Right hindlimb (tissue), 1 donor: ENCODE results near the gene EVL.
A peak's percentile ranks its signal among the peaks of the same experiment; 100 is the strongest.

ENCODE experiments used
- DNase-seq: peaks from one replicate; pipeline ENCODE4 v3.0.0-alpha.2; 2018

The EVL gene

GRCh38 chr14:100132903-100133510, 67.8 kb downstream of the EVL start:
- peak; percentile 61 for DNase-seq

DNA sequence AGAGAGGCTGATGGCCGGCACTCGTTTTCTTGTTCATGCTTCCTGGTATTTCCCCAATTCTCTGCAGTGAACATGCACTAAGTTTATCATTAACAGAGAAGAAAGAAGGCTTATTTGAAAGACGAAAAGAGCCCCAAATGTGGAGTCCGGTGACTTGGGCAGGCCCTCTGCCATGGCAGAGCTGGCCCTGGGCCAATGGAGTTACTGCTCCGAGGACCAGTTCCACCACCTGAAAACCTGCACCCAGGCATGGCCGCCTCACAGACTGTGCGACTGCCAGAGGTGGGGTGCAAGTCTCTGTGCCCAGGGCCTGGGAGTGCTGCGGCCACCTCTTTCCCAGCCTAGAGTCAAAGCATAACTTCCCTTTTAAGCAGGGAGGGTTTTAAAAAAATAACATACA, 69.4 kb downstream of the EVL start:
- no peak for DNase-seq

GRCh38 chr14:100135073-100135472, 69.9 kb downstream of the EVL start:
- no peak for DNase-seq

- DNase-seq, result no peak
These were observed 70.6 kb downstream of the EVL start for GRCh38 chr14:100135784-100136183.

DNA sequence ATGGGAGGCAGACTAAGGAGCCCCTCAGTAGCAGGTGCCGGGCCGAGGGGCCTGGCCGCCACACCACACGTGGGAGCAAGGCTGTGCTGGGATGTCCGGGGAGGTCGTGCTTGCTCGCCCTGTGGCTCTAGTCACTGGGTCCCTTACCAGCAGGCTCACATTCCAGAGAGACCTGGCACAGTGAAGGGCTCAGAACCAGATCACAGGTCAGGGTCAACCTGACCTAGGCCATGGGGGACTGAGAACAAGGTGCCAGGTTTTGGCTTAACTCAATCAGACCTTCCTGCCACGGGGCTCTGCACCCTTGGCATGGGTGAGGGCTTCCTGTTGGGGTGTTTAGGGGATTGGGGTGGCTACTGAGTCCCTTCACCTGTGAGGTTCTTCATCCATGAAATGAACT, 72.0 kb downstream of the EVL start:
- DNase-seq, result no peak

- DNase-seq, result no peak
These were observed 73.0 kb downstream of the EVL start for GRCh38 chr14:100138082-100138787.

DNA sequence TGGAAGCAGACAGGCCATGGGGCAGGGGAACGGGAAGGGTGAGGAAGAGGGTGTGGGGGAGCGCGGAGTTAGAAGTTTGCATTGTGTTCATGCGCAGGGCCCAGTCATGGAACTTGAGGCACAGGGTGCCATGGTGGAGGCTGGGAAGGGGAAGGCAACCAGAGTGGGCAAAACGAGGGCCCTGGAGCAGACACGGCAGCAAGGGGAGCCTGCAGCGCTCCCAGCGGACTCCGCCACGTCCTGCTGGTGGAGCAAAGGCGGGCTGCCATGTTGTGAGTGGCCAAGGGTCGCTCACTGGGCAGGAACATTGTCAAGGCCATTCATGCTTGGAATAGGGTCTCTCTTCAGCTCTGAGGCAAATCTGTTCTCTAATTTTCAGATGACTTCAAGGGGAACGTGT, 73.7 kb downstream of the EVL start:
- DNase-seq, result no peak

- no peak for DNase-seq
These were observed 75.3 kb downstream of the EVL start for GRCh38 chr14:100140452-100141078.

GRCh38 chr14:100141098-100141497, 75.9 kb downstream of the EVL start:
- no peak for DNase-seq

GRCh38 chr14:100142073-100143040, 77.1 kb downstream of the EVL start:
- DNase-seq, result peak; percentile 51

- DNase-seq, result no peak
These were observed 78.3 kb downstream of the EVL start for GRCh38 chr14:100143523-100143922.

GRCh38 chr14:100143934-100144333, 78.7 kb downstream of the EVL start:
- DNase-seq, result no peak

- no peak for DNase-seq
These were observed 79.4 kb downstream of the EVL start for GRCh38 chr14:100144645-100144995.

DNA sequence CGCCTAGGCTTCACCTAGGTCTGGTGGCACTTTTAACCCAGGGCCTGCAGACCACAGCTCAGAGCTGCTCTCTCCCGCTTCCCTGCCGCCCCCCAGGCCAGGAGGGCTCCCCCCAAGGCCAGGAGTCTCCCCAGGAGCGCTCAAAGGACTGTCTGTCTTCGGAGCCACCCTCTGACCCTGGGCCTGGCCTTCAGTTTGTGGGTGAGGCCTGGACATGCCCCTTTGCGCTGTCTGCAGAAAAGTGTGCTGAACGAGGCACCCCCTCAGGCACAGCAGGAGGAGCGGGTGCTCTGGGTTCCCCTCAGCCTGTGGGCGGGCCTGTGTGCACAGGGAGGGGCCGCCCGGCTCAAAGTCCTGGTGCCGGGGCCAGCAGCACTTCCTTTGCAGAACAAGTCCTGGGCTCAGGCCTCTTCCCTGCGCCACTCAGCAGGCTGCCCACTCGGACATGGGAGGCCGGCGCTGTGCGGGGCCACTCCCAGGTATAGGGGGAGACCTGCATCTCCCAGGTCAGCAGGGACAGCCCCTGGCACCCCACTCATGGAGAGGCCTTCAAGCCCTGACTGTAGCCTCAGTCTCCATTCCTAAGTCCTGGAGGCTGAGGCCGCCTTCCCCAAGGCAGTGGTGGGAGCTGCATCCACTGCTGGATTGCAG, 79.9 kb downstream of the EVL start:
- no peak for DNase-seq

DNA sequence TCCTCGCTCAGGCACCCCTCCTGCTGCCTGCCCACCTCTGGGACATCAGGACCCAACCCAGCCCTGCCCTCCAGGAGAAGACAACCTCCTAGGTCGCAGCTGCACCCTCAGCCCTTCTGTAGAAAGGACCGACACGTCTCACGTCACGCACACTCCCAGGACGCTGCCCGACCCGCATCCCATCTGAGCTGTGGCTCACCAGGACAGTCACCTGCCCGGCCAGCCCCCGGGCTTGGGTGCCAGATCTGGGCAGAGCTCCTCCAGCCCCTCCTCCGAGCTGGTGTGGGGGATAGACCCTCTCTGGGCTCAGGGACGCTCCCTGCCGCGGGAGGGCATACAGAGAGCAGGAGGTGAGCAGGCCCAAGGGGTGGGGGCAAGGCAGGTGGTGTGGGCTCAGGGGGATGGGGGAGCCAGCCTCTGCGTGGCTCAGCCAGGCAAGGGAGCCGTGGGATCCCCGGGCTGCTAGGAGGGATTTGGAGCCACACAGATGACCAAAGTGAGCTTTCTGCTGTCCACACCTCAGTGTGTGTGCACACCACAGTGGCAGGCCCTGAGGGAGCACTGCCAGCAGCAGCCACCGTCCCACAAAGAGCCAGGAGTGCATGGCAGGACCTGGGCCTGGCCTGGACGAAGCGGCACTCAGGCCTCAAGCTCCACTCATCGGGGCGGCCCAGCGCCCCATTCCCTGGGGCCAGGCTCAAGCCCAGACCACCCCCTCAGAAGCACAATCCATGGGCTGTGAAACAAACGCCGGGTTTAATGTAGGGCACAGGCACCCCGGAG, 80.7 kb downstream of the EVL start:
- DNase-seq, result no peak

DNA sequence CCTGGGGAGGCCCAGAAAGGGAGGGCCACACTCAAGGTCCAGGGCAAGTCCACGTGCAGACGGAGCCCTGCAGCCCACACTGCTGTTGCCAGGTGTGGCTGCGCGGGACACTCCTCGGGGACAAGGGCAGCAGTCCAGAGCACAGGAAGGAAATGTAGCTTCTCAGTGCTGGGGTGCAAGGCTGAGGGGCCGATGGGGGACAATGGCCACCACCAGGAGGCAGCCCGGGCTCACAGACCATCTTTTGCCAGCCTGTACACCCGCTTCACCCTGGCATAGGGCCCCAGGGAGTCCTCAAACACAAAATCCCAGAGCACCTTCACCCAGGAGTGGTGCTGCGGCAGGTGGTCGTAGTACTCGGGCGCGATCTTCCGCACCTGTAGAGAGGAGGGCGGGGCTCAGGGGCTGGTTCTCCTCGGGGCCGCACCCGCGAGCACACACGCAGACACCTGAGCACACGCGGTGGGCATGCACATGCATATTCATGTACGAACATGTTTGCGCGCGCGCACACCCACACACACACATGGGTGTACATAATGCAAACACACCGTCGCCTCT, 81.4 kb downstream of the EVL start:
- no peak for DNase-seq

GRCh38 chr14:100147181-100147631, 82.0 kb downstream of the EVL start:
- no peak for DNase-seq

GRCh38 chr14:100147691-100148464, 82.7 kb downstream of the EVL start:
- no peak for DNase-seq

GRCh38 chr14:100148837-100149731, 83.9 kb downstream of the EVL start:
- DNase-seq, result no peak
